ENCODE results near the gene CHST12. TPM values are rescaled to one million over a fixed set of nuclear protein-coding genes. Genes with fewer than 3 reads are reported as not detected.
A peak's percentile ranks its signal among the peaks of the same experiment; 100 is the strongest.
"Not testable (repeated sequence)": the region's sequence is repeated elsewhere in the genome, so short reads cannot be mapped to it uniquely, and the experiment has no call there.

CHST12 gene
- total RNA-seq, 2 donors from 2014 or later: 4.8 to 8.5 TPM

DNA sequence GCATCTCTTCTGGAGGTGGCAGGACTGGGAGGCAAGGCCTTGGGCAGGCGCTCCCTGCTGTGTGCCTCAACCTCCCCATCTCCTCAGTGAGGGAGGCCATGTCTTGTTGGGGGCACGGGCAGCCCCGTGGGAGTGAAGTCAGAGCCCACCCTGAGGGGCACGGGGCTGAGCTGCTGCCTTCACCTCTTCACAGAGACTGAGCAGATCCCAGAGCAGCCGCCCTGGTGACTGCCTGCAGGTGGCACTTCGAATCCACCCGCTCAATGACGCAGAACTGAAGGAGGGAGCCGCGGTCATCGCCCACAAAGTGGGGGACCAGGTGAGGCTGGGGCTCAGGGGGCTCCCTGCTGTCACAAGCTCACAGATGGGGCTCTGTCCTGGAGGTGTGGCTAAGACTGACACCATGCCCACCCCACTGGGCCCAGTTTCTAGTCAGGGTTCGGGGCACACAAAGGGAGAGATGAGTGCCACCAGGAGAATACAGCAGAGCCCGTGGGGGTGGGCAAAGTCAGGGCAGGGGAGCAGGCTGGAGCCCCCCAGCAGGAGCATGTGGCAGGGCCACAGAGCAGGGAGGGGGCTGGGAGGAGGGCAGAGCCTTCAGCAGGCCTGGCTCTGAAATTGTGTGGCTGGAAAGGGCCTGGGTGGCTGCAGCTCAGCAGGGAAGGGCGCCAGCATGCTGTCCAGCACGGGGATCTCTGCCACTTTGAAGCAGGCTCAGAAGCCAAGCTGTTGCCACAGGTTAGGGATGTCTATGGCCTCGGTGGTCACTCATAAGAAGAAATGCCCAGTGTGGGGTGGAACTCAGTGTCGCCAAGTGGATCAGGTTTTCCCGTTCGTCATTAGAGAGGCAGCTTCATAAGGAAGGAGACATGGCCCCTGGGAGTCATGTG, 18.8 kb upstream of the CHST12 start:
- ATAC-seq (replicated peaks): no peak
- H3K27ac Mint-ChIP-seq: no peak overlapping the region
- no peaks in the 10 kb centered on the region for H3K4me1 Mint-ChIP-seq
- H3K27me3 Mint-ChIP-seq: no peaks in the 10 kb centered on the region
- H3K36me3 Mint-ChIP-seq (ENCODE audit: low read depth): peaks cover 27% of the 10 kb centered on the region
- H3K4me3 Mint-ChIP-seq: no peak overlapping the region
- H3K9me3 Mint-ChIP-seq: no peaks in the 10 kb centered on the region

GRCh38 chr7:2386122-2386521, 17.3 kb upstream of the CHST12 start:
- ATAC-seq (replicated peaks); H3K27ac Mint-ChIP-seq; H3K27me3 Mint-ChIP-seq; H3K4me1 Mint-ChIP-seq; H3K4me3 Mint-ChIP-seq; H3K9me3 Mint-ChIP-seq: not testable (repeated sequence)
- H3K36me3 Mint-ChIP-seq (ENCODE audit: low read depth): peaks cover 11% of the 10 kb centered on the region

DNA sequence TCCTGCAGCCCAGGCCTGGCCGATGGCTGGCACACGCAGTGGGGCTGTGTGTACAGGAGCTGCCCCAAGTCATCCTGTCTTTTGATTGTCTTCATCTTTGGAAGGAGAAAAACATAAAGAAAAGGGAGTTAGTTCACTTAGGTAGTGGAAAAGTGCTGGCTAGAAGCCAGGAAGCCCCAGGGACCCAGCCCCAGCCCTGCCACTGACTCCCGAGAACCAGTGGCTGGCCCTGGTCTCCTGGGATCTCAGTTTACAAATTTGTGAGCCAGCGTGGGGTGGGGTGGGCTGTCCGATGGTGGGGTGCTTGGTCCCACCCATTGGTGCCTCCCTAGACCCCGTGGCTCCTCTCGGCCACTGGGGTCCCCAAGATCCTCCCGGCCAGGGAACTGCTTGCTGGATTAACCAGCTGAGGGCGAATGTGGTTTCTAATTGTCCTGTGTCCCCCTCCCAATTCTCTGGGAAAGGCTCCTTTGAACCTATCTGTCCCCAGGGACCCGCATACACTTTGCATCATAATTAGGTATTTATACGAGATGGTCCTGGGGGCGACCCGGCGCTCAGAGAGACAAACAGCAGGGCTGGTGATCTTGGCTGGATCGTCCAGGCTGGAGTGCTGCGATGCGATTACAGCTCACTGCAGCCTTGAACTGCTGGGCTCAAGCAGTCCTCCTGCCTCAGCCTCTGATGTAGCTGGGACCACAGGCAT, 16.3 kb upstream of the CHST12 start:
- peaks cover 1% of the 10 kb centered on the region for H3K36me3 Mint-ChIP-seq (ENCODE audit: low read depth)
- no peak for ATAC-seq (replicated peaks)
- H3K27me3 Mint-ChIP-seq: no peaks in the 10 kb centered on the region
- no peak overlapping the region for H3K27ac Mint-ChIP-seq
- no peaks in the 10 kb centered on the region for H3K4me1 Mint-ChIP-seq
- no peak overlapping the region for H3K4me3 Mint-ChIP-seq
- no peaks in the 10 kb centered on the region for H3K9me3 Mint-ChIP-seq

DNA sequence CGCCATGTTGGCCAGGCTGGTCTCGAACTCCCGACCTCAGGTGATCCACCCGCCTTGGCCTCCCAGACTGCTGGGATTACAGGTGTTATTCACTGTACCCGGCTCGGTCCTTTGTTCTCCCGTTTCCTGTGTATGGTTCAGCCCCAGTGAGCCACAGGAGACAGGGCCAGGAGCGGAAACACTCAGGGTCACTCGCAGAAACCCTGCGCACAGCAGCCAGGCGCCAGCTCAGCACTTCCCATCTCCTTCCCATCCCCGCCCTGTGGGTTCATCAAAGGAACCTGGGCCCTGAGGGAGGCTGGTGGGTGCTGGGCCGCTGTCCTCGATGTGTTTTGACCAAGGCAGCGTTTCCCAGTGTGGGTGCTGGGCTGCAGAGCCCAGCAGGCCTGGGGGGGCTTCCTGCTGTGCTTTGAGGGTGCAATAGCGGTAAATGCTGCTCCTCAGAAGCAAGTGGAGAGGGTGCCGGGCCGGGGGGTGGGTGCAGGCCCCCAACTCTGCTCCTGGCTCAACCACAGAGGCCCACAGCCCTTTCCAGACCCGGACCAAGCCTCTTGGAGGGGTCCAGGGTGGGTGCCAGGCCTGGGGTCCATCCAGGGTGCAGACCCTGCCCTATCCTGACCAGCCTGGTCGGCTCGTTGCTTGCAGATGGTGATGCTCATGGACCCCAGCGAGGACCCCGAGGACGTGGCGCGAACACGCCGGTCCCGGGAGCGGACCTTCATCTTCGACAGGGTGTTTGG, 15.3 kb upstream of the CHST12 start:
- H3K4me3 Mint-ChIP-seq: no peak overlapping the region
- no peak overlapping the region for H3K27ac Mint-ChIP-seq
- H3K27me3 Mint-ChIP-seq: no peaks in the 10 kb centered on the region
- no peak for ATAC-seq (replicated peaks)
- no peaks in the 10 kb centered on the region for H3K36me3 Mint-ChIP-seq (ENCODE audit: low read depth)
- H3K9me3 Mint-ChIP-seq: no peaks in the 10 kb centered on the region
- H3K4me1 Mint-ChIP-seq: no peaks in the 10 kb centered on the region

GRCh38 chr7:2388637-2388954, 14.8 kb upstream of the CHST12 start:
- ATAC-seq (replicated peaks): no peak
- Mint-ChIP-seq H3K36me3 (ENCODE audit: low read depth) (no peaks in the 10 kb centered on the region), H3K4me3 (no peak overlapping the region), H3K9me3 (no peaks in the 10 kb centered on the region), H3K4me1 (no peaks in the 10 kb centered on the region), H3K27ac (no peak overlapping the region), H3K27me3 (no peaks in the 10 kb centered on the region)

GRCh38 chr7:2390020-2390816, 13.2 kb upstream of the CHST12 start:
- H3K27me3 Mint-ChIP-seq; H3K4me3 Mint-ChIP-seq; H3K4me1 Mint-ChIP-seq; H3K36me3 Mint-ChIP-seq (ENCODE audit: low read depth); ATAC-seq (replicated peaks); H3K9me3 Mint-ChIP-seq; H3K27ac Mint-ChIP-seq: not testable (repeated sequence)

DNA sequence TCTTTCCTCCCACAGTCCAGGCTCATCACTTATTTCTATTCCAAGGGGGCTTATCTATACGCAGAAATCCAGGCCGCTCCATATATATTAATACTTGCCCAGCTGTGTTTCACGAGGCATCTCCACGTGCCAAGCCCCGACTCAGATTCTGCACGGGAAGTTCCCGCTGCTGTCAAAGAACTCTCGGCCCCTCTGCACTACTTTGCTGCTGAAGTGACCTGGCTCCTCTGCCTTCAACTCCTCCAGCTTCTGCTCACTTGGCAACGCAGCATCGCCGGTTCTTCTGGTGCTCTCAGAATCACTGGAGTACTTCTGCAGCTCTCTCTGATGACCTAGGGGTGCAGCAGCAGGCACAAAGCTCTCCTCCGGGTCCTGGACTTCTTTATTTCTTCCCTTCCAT, 9.7 kb upstream of the CHST12 start:
- peaks cover 5% of the 10 kb centered on the region for H3K4me1 Mint-ChIP-seq
- H3K27ac Mint-ChIP-seq: no peak overlapping the region
- no peak for ATAC-seq (replicated peaks)
- no peak overlapping the region for H3K4me3 Mint-ChIP-seq
- H3K36me3 Mint-ChIP-seq (ENCODE audit: low read depth): no peaks in the 10 kb centered on the region
- no peaks in the 10 kb centered on the region for H3K27me3 Mint-ChIP-seq
- no peaks in the 10 kb centered on the region for H3K9me3 Mint-ChIP-seq

- Mint-ChIP-seq H3K4me1 (peaks cover 8% of the 10 kb centered on the region), H3K27me3 (no peaks in the 10 kb centered on the region), H3K4me3 (no peak overlapping the region), H3K27ac (no peak overlapping the region), H3K36me3 (ENCODE audit: low read depth) (no peaks in the 10 kb centered on the region), H3K9me3 (no peaks in the 10 kb centered on the region)
- no peak for ATAC-seq (replicated peaks)
Measured at GRCh38 chr7:2394566-2395082, 8.8 kb upstream of the CHST12 start.

DNA sequence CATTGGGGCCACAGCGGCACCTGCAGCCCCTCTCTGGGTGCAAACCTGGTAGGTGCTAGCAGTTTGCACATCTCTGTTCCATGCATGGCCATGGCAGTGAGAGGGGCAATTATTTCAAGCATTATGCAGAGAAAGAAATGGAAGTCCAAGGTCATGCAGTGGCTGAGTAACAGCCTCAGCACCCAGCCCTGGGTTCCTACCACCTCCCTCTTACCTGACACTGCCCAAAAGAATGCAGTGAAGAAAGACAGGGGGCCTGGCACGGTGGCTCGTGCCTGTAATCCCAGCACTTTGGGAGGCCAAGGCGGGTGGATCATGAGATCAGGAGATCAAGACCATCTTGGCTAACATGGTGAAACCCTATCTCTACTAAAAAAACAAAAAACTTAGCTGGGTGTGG, 4.9 kb upstream of the CHST12 start:
- Mint-ChIP-seq H3K36me3 (ENCODE audit: low read depth) (no peaks in the 10 kb centered on the region), H3K9me3 (no peaks in the 10 kb centered on the region), H3K27ac (no peak overlapping the region), H3K4me3 (no peak overlapping the region), H3K4me1 (peaks cover 15% of the 10 kb centered on the region), H3K27me3 (no peaks in the 10 kb centered on the region)
- no peak for ATAC-seq (replicated peaks)

GRCh38 chr7:2399848-2400587, 3.4 kb upstream of the CHST12 start:
- Mint-ChIP-seq H3K27ac (peak overlapping the region; percentile 72), H3K4me3 (peak overlapping the region; percentile 27), H3K27me3 (no peaks in the 10 kb centered on the region)

GRCh38 chr7:2402687-2403013, 761 bp upstream of the CHST12 start:
- Mint-ChIP-seq H3K27ac (no peak overlapping the region), H3K4me1 (peaks cover 43% of the 10 kb centered on the region), H3K27me3 (no peaks in the 10 kb centered on the region), H3K4me3 (peak overlapping the region; percentile 82), H3K9me3 (no peaks in the 10 kb centered on the region), H3K36me3 (ENCODE audit: low read depth) (no peaks in the 10 kb centered on the region)
- ATAC-seq (replicated peaks): no peak

More at GRCh38 chr7:2399848-2400587, 3.4 kb upstream of the CHST12 start:
- Mint-ChIP-seq H3K36me3 (ENCODE audit: low read depth) (no peaks in the 10 kb centered on the region), H3K9me3 (no peaks in the 10 kb centered on the region), H3K4me1 (peaks cover 24% of the 10 kb centered on the region)
- no peak for ATAC-seq (replicated peaks)

DNA sequence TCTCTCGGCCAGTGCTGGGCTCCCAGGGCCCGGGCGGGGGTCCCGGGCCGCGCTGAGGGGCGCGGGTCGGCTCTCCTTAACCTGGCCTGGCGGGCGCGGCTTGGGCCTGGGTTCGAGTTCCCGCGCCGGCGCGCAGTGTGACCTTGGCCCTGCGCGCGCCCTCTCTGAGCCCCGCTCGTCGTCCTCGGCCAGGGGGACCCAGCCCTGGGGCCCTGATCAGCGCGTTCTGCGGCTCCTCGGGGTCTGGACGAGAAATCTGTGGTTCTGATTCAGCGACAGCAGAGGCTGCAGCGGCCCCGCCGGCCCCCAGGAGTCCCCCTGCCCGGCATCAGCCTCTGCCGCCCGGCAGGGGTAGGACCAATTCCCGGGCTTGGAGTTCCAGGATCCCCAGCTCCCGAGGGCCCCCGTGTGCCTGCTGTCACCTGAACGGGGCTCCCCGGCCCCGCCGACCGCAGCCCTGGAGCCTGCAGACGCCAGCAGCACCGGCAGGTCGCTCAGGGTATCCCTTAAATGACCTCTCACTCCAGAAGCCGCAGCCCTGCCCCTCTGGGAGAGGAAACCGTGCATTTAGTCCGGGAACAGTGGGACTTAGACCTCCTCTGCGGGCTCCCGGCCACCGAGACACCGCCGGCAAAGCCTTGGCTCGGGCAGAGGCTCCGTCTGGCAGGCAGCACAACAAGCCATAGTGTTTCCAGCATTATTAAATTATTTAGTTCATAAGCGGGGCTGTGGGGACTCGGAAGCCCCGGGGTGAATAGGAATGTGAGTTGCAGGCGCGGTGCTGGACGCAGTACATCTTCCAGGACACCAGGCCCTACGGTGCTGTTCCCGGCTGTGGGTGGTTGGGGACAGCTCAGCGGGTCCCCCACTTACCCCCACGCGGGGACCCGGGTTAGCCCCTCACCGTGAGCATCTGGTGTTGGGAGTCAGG, 572 bp downstream of the CHST12 start:
- peak; percentile 5 for ATAC-seq (replicated peaks)
- Mint-ChIP-seq H3K36me3 (ENCODE audit: low read depth) (no peaks in the 10 kb centered on the region), H3K27ac (peak overlapping the region; percentile 81), H3K4me1 (peaks cover 48% of the 10 kb centered on the region), H3K9me3 (no peaks in the 10 kb centered on the region), H3K4me3 (peak overlapping the region; percentile 78), H3K27me3 (no peaks in the 10 kb centered on the region)

GRCh38 chr7:2404714-2405119, 1.3 kb downstream of the CHST12 start:
- H3K27ac Mint-ChIP-seq: peak overlapping the region; percentile 81
- H3K36me3 Mint-ChIP-seq (ENCODE audit: low read depth): no peaks in the 10 kb centered on the region
- no peaks in the 10 kb centered on the region for H3K27me3 Mint-ChIP-seq
- peak overlapping the region; percentile 78 for H3K4me3 Mint-ChIP-seq
- H3K9me3 Mint-ChIP-seq: no peaks in the 10 kb centered on the region
- H3K4me1 Mint-ChIP-seq: peaks cover 48% of the 10 kb centered on the region
- ATAC-seq (replicated peaks): no peak

Data from activated T-helper 17 cell treated with anti-CD3 and anti-CD28 coated beads, Interleukin-2, amount 50 U/mL, for 72 hours (primary cell).